Prostate gland (tissue), 2 donors: Measurements from ENCODE around the gene SCAMP4.

Experiments
- POLR2A ChIP-seq: fragments of 450-650 bp; IDR thresholded peaks from one replicate; pipeline ENCODE4 v1.6.1; 2016; ENCODE audit warnings: antibody characterized with exemption, mild to moderate bottlenecking
- TF ChIP-seq, protein P1 (sequence below), 4 experiments: fragments of 200-600 bp in 2 of 4; fragments of 450-650 bp in 2 of 4; sonication (generic) in 2 of 4; IDR thresholded peaks; 1 replicate in 3 of 4; 2 replicates in 1 of 4; pipeline ENCODE4 v1.5.1; 2016 to 2019; ENCODE audit warnings: antibody characterized with exemption in 4 of 4, mild to moderate bottlenecking in 2 of 4, moderate library complexity in 2 of 4

DNA sequence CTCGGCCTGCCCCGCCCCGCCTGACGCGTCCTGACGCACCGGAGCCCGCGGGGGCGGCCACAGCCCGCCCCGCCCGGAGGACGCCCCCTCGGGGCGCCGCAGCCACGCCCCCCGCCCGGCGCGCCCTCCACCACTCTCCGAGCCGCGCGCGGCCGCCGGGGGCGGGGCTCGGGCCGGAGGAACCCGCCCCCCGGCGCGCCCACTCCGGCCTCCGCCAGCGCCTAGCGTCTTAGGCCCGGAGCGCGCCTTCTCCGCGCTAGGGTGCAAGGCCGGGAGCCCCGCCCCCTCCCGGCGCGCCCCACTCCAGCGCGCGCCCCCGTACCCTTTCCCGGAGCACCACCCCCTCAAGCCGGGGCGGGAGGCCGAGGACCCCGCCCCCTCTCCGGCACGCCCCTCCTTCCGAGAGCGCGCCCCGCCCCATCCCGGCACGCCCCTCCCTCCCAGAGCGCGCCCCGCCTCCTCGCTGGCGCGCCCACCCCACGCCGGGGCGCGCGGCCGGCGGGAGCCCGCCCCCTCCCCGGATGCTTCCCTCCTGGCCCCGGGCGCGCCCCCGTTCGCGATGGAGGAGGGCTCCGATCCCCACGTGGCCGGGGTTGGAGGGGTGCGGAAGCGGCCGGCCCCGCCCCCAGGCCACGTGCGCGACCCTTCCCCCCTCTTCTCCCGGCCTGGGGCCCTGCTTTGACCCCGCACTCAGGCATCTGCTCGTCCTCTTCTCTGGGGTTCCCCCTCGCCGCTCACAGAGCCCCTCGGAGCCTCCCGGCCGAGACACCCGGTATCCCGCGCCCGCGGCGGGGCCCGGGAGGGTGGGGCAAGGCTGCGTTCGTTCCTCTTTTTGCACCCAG is 41.3 kb upstream of the SCAMP4 start:
- TF ChIP-seq POLR2A = peak; percentile 33
- TF ChIP-seq, protein P1, sequence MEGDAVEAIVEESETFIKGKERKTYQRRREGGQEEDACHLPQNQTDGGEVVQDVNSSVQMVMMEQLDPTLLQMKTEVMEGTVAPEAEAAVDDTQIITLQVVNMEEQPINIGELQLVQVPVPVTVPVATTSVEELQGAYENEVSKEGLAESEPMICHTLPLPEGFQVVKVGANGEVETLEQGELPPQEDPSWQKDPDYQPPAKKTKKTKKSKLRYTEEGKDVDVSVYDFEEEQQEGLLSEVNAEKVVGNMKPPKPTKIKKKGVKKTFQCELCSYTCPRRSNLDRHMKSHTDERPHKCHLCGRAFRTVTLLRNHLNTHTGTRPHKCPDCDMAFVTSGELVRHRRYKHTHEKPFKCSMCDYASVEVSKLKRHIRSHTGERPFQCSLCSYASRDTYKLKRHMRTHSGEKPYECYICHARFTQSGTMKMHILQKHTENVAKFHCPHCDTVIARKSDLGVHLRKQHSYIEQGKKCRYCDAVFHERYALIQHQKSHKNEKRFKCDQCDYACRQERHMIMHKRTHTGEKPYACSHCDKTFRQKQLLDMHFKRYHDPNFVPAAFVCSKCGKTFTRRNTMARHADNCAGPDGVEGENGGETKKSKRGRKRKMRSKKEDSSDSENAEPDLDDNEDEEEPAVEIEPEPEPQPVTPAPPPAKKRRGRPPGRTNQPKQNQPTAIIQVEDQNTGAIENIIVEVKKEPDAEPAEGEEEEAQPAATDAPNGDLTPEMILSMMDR (IDR thresholded peaks at IDR 0.05) = no peak
